ENCODE results near the gene CAMK2B. TPM values are rescaled to one million over a fixed set of nuclear protein-coding genes. Genes with fewer than 3 reads are reported as not detected.

The CAMK2B gene
- total RNA-seq, result under 1 TPM; 0.17 to 0.18 TPM
- polyA plus RNA-seq (ENCODE audit: insufficient read length in 6 of 6), result 1 to 10 TPM in 1 of 6 donors, under 1 TPM in 5; 0.49 to 1.1 (median 0.61) TPM
- long read RNA-seq, donor 1, partial matches to known transcripts, result 0 of 2 reads
- long read RNA-seq, donor 1, other reads (novel, unspliced or antisense), result 0 of 2 reads
- long read RNA-seq, donor 2, result 0 reads
- long read RNA-seq, donor 3, result 0 reads
- long read RNA-seq, donor 4, result 0 reads
- long read RNA-seq, donor 5, result 0 reads
- long read RNA-seq, donor 6, result 0 reads
- long read RNA-seq, donor 7, result 0 reads
- long read RNA-seq, donor 8, result 0 reads
- long read RNA-seq, donor 9, result 0 reads
- long read RNA-seq, donor 10, result 0 reads
- long read RNA-seq, donor 11, partial matches to known transcripts, result 18 of 29 reads
- long read RNA-seq, donor 11, other reads (novel, unspliced or antisense), result 0 of 29 reads
- long read RNA-seq, donor 12, result 0 reads

DNA sequence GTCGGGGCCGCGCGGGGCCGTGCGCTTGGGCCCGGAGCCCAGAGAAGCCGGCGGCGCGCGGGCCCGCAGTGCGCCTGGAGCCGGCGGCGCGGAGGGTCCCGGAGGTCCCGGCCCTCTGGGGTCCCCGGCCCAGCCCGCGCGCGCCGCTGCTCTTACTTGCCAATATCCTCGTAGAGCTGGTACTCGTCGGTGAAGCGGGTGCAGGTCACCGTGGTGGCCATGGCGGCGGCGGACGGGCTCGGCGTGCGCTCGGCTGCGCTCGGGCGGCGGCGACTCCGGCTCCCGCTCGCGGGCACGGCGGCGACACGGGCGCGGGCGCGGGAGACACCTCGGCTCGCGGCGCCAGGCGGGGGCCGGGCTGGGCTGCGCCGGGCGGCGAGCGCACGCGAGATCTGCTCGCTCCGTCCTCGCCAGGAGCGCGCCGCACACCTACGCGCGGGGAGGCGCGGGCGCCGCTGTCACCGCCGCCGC is at the start of gene CAMK2B:
Gene CAMK2B, minus strand, starts transcription at position 394 of the 471 bp plus-strand sequence. Its CDS starts 173 bp downstream, at position 221.
- no peaks in the 10 kb centered on the region for H3K36me3 ChIP-seq
- intact Hi-C loops (cut with DNase I), result no loop called here
- TF ChIP-seq, protein P1, sequence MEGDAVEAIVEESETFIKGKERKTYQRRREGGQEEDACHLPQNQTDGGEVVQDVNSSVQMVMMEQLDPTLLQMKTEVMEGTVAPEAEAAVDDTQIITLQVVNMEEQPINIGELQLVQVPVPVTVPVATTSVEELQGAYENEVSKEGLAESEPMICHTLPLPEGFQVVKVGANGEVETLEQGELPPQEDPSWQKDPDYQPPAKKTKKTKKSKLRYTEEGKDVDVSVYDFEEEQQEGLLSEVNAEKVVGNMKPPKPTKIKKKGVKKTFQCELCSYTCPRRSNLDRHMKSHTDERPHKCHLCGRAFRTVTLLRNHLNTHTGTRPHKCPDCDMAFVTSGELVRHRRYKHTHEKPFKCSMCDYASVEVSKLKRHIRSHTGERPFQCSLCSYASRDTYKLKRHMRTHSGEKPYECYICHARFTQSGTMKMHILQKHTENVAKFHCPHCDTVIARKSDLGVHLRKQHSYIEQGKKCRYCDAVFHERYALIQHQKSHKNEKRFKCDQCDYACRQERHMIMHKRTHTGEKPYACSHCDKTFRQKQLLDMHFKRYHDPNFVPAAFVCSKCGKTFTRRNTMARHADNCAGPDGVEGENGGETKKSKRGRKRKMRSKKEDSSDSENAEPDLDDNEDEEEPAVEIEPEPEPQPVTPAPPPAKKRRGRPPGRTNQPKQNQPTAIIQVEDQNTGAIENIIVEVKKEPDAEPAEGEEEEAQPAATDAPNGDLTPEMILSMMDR (IDR thresholded peaks at IDR 0.05), result no peak
- peaks cover 33 to 61% of the 10 kb centered on the region in 2 donors for H3K27me3 ChIP-seq
- H3K9me3 ChIP-seq, result no peaks in the 10 kb centered on the region
- DNase-seq, result peak in 1 of 4 donors; percentile 76
- no peak within 1 kb of the TSS for H3K4me3 ChIP-seq
- H3K27ac ChIP-seq, result no peak within 1 kb of the TSS
- H3K4me1 ChIP-seq, result no peaks in the 10 kb centered on the region
- no peak for ATAC-seq

DNA sequence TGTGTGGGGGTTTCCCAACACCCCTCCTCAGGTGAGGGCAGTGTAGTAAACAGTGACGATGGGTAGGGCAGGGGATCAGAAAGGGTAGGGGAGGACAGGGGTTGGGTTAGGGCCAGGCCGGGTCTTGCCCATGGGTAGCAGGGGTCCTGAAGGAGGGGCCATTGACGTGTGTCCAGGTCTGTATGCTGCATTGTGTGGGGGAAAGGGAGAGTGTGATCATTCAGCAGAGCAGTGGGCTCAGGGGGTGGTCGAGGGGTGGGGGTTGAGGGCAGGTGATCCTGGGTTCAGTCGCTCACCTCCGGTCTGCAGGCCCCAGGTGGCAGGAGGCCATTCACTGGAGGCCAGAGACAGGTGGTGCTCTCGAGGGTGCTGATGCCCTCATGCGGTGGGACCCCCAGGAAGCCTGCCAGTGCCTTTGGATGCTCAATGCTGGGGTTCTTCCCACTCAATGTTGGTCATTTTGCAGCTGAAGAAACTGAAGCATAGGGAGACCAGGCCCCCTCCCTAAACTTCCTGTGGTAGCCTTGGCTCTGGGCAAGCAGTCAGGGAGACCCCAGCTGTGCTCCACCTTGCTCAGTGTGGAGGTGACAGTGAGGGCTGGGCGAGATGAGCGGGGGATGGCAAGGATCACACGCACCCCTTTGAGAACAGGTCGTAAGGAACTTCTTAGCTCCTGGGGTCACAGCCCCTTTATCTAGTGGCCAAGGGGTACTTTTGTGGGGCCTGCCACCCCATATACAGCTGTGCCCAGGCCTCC is 48.8 kb upstream of the CAMK2B start:
- Histone ChIP-seq H3K9me3 (no peaks in the 10 kb centered on the region), H3K36me3 (no peaks in the 10 kb centered on the region), H3K4me1 (peaks cover 0 to 4% of the 10 kb centered on the region in 2 donors), H3K4me3 (no peak overlapping the region), H3K27ac (no peak overlapping the region), H3K27me3 (peaks cover 0 to 22% of the 10 kb centered on the region in 2 donors)
- no peak for ATAC-seq
- TF ChIP-seq, protein P1 (IDR thresholded peaks at IDR 0.05), result no peak
- intact Hi-C loops (cut with DNase I), result no loop called here
- DNase-seq, result no peak

DNA sequence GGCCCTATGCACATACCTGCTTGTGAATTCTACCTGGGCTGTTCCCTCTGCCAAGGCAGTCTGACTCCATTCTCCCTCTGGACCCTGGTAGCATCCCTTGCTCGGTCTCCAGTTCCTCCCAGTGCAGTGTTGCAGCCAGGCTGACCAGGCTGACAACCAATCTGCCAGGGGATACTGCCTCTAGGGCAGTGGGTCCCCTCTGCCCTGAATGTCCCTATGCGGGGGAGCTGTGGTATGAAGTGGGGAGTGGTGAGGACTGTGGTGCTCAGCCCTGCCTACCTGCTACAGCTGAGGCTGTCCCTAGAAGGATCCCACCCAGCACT is 48.0 kb upstream of the CAMK2B start:
- intact Hi-C loops (cut with DNase I), result no loop called here
- Histone ChIP-seq H3K4me3 (no peak overlapping the region), H3K27me3 (peaks cover 0 to 22% of the 10 kb centered on the region in 2 donors), H3K27ac (no peak overlapping the region), H3K9me3 (no peaks in the 10 kb centered on the region), H3K4me1 (no peaks in the 10 kb centered on the region), H3K36me3 (no peaks in the 10 kb centered on the region)
- TF ChIP-seq, protein P1 (IDR thresholded peaks at IDR 0.05), result no peak
- DNase-seq (no peak), ATAC-seq (no peak)

DNA sequence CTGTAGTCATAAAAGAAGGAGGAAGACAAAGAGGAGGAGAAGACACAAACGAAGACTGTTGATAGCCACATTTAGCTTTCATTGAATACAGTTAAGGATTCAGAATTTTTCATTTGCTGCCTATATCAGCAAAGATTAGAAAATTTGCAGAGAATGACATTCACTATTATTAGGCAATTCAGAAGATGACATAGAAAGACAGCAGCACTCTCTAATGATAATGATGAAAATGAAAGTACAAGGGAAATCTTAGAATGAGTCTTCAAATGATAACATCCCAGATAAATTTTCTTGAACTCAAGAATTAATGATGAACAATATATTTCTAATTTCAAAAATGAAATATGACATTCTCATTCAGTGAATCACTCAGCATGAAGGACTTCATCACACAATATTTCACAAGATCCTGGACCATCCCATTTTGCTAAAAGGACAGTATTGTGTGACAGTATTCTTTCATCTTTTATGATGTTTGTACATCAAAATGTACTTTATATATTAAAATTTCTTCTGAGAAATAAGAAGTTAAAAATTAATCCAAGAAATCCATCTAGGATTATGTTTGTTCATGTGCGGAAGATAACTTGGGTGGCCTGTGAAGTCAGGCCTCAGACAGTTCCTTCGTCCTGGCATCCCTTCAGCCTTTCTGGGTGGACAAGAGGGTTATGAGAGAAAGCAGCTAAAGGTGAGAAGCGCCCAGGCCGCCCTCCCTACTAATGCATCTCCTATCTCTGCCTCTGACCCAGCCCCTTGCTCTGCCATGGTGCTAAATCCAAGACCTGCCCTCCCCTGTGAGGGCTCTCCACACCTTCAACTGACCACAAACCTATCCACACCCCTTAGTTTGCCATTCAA is 47.4 kb upstream of the CAMK2B start:
- no peak overlapping the region for H3K27ac ChIP-seq
- DNase-seq, result peak in 1 of 4 donors; percentile 49
- H3K9me3 ChIP-seq, result no peaks in the 10 kb centered on the region
- ATAC-seq, result no peak
- TF ChIP-seq, protein P1 (IDR thresholded peaks at IDR 0.05), result no peak
- no peaks in the 10 kb centered on the region for H3K36me3 ChIP-seq
- no peak overlapping the region for H3K4me3 ChIP-seq
- intact Hi-C loops (cut with DNase I), result no loop called here
- no peaks in the 10 kb centered on the region for H3K4me1 ChIP-seq
- peaks cover 0 to 22% of the 10 kb centered on the region in 2 donors for H3K27me3 ChIP-seq

Measured in left lung (tissue), 14 donors.